Measurements from ENCODE around the gene GLYATL3. TPM values are rescaled to one million over a fixed set of nuclear protein-coding genes. Genes with fewer than 3 reads are reported as not detected.

The GLYATL3 gene
- polyA plus RNA-seq, 1 of the 3 experiments (the other 2 are of a cell fraction): not detected

GRCh38 chr6:49557177-49557576 lies 57.5 kb downstream of the GLYATL3 start:
- no peak overlapping the region for H3K4me2 ChIP-seq
- CTCF ChIA-PET: no interaction called here

More at GRCh38 chr6:49557177-49557576, 57.5 kb downstream of the GLYATL3 start:
- no peaks in the 10 kb centered on the region for H3F3A ChIP-seq (replicated peaks; ENCODE audit: insufficient read depth)
- H3K9me3 ChIP-seq: no peaks in the 10 kb centered on the region
- H4K20me1 ChIP-seq (ENCODE audit: insufficient read depth): no peaks in the 10 kb centered on the region
- H2AFZ ChIP-seq (ENCODE audit: low read depth): no peak overlapping the region
- H3K4me1 ChIP-seq (ENCODE audit: control insufficient read depth in 1 of 2, insufficient read depth in 2 of 2, low read depth in 1 of 2, low read length in 1 of 2): no peaks in the 10 kb centered on the region; a peak in 1 of 4 replicates
- no peaks in the 10 kb centered on the region for H3K79me2 ChIP-seq (ENCODE audit: insufficient read depth)
- H3K4me3 ChIP-seq (ENCODE audit: low read depth in 2 of 2, low read length in 1 of 2): no peak overlapping the region
- no peak for DNase-seq
- no peaks in the 10 kb centered on the region for H3K9me2 ChIP-seq
- H3K9ac ChIP-seq: no peak overlapping the region
- 4% methylated on average over 3 of the region's 3 CpGs for WGBS (ENCODE audit: low lambda C conversion rate)
- TF ChIP-seq FOXM1 (IDR thresholded peaks at IDR 0.05; ENCODE audit: low read depth) (no peak), NRF1 (IDR thresholded peaks at IDR 0.05; ENCODE audit: low read depth, low read length) (no peak), POLR2AphosphoS5 (IDR thresholded peaks at IDR 0.05; ENCODE audit: low read depth, low read length) (no peak), REST (IDR thresholded peaks at IDR 0.05; ENCODE audit: low read depth, low read length) (no peak), SIN3A (IDR thresholded peaks at IDR 0.05; ENCODE audit: borderline replicate concordance, low read depth, low read length) (no peak), NFIC (IDR thresholded peaks at IDR 0.05; ENCODE audit: borderline replicate concordance) (no peak), RCOR1 (IDR thresholded peaks at IDR 0.05; ENCODE audit: low read length) (no peak), IRF3 (IDR thresholded peaks at IDR 0.05; ENCODE audit: low read depth, low read length) (no peak), USF1 (IDR thresholded peaks at IDR 0.05; ENCODE audit: borderline replicate concordance, low read depth) (no peak), FOXJ3 (CRISPR knock-in tag; IDR thresholded peaks at IDR 0.05) (no peak), GATA2 (CRISPR knock-in tag; IDR thresholded peaks at IDR 0.05) (no peak), EZH2phosphoT487 (IDR thresholded peaks at IDR 0.05; ENCODE audit: borderline replicate concordance, low read depth) (no peak), TAF1 (IDR thresholded peaks at IDR 0.05; ENCODE audit: borderline replicate concordance, low read depth, low read length) (no peak), USF2 (IDR thresholded peaks at IDR 0.05; ENCODE audit: borderline replicate concordance, low read depth, low read length) (no peak), GABPA (IDR thresholded peaks at IDR 0.05; ENCODE audit: low read depth) (no peak)
- TF ChIP-seq, protein P1, sequence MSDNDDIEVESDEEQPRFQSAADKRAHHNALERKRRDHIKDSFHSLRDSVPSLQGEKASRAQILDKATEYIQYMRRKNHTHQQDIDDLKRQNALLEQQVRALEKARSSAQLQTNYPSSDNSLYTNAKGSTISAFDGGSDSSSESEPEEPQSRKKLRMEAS (IDR thresholded peaks at IDR 0.05; ENCODE audit: low read depth): no peak
- POLR2A ChIA-PET: no interaction called here
- no peaks in the 10 kb centered on the region for H3K36me3 ChIP-seq (replicated peaks in 1 of 2; ENCODE audit: control insufficient read depth in 1 of 2, insufficient read depth in 2 of 2, low read length in 1 of 2)
- H3K27me3 ChIP-seq (ENCODE audit: insufficient read depth): peaks cover 6% of the 10 kb centered on the region; the same call in 1 of the 2 replicates
- H3K27ac ChIP-seq (ENCODE audit: low read depth in 2 of 2, low read length in 1 of 2): no peak overlapping the region

Data from SK-N-SH (cell line).